ENCODE results near the gene LMF2.

DNA sequence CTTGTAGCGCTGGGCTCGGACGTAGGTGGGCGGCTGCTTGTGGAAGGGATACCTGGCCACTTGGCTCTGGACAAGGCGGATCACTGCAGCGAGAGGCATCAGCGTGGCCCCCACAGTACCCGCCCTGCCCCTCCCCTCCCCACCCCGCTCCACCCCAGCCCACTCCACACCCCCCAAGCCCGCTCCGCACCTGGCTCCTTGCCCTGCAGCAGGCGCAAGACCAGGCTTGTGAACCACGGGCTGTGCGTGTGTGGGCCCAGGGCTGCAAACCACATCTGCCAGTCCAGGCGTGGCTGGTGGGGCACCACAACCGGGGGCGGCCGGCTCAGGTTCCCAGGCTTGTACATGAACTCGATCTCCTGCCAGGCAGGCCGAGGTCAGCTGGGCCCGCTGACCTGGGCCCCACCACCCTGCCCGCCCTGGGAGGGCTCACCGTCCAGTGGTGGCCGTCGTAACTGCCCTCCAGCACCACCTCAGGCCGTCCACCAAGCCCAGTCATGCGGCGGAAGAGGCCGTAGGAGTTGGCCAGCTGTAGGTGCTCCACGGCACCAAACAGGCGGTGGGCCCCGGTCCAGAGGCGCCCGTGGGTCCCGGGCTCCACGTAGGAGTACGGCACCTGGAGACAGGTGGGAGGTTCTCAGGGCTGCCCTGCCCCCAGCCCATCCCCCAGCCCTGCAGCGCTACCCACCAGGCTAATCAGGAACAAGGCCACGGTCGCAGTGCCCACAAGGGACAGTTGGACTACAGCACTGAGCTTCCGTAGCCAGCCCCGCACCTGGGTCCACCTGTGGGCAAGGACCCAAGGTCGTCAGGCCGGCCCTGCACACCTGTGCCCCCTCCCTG is 2.9 kb downstream of the LMF2 start:
- TF ChIP-seq, protein P1, sequence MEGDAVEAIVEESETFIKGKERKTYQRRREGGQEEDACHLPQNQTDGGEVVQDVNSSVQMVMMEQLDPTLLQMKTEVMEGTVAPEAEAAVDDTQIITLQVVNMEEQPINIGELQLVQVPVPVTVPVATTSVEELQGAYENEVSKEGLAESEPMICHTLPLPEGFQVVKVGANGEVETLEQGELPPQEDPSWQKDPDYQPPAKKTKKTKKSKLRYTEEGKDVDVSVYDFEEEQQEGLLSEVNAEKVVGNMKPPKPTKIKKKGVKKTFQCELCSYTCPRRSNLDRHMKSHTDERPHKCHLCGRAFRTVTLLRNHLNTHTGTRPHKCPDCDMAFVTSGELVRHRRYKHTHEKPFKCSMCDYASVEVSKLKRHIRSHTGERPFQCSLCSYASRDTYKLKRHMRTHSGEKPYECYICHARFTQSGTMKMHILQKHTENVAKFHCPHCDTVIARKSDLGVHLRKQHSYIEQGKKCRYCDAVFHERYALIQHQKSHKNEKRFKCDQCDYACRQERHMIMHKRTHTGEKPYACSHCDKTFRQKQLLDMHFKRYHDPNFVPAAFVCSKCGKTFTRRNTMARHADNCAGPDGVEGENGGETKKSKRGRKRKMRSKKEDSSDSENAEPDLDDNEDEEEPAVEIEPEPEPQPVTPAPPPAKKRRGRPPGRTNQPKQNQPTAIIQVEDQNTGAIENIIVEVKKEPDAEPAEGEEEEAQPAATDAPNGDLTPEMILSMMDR (optimal IDR thresholded peaks at IDR 0.05 in 1 of 3, IDR thresholded peaks at IDR 0.05 in 1 of 3, conservative IDR thresholded peaks at IDR 0.05 in 1 of 3; ENCODE audit: extremely low read depth in 1 of 3, insufficient read depth in 2 of 3, low read length in 3 of 3): no peak
- TF ChIP-seq EZH2 (IDR thresholded peaks at IDR 0.05; ENCODE audit: low read length): no peak

All from keratinocyte (primary cell).